ENCODE data around the gene SV2B. TPM values are rescaled to one million over a fixed set of nuclear protein-coding genes. Genes with fewer than 3 reads are reported as not detected.

Gene SV2B
- polyA plus RNA-seq, 3 donors: 0.50 to 1.8 (median 0.88) TPM

DNA sequence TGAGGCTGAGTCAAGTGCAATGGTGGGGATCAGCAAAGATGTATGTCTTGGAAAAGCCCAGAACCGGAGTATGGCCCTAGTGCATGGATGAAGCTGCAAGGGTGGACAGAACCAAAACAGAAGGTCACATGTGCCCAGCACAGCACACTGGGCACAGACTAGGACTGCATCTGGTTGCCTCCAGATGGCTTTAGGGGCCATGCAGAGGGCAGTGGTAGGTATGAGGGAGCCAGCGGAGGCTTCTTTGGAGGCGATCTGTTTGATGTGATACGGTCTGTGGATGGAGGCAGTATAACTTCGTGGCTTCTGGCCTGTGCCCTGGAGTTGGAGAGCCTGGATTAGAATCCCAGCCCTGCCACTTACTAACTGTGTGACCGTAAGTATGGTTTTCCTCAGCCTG is 29.4 kb downstream of the SV2B start:
- no peak for DNase-seq (ENCODE audit: extremely low read depth in 1 of 11, low read depth in 9 of 11, low spot score in 4 of 11)

DNA sequence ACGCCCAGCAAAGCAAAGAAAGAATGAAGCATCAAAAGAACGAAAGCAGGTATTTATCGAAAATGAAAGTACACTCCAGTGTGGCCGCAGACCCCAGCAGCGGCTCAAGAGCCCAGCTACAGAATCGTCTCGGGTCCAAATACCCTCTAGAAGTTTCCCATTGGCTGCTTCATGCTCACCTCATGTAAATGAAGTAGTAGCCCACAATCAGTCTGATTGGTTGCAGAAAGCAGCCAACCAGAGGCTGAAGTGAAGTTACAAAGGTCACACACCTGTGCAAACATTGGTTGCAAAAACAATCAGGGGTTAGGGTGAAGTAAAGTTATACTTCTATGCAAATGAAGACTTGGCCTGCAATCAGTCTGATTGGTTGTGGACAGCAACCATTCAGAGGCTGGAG is 32.0 kb downstream of the SV2B start:
- DNase-seq (ENCODE audit: extremely low read depth in 1 of 11, low read depth in 9 of 11, low spot score in 4 of 11): no peak

DNA sequence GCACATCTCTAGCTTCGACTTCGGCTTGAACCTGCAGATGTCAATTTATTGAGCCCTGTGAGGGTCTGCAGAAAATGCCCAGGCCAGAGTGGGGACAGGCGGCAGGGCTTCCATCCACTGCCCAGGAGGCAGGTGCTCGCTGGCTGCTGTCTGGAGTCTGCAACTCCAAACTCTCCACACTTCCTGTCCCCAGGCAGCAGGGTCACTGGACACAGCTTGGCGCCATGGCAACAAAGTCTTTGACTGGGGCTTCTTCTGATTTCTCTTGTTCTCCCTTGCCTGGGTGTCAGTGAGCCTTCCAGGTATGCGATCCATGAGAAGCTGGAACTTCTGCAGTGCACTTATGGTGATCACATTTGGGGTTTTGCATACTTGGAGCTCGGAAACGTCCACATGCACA is 33.5 kb downstream of the SV2B start:
- DNase-seq (ENCODE audit: extremely low read depth in 1 of 11, low read depth in 9 of 11, low spot score in 4 of 11): no peak

DNA sequence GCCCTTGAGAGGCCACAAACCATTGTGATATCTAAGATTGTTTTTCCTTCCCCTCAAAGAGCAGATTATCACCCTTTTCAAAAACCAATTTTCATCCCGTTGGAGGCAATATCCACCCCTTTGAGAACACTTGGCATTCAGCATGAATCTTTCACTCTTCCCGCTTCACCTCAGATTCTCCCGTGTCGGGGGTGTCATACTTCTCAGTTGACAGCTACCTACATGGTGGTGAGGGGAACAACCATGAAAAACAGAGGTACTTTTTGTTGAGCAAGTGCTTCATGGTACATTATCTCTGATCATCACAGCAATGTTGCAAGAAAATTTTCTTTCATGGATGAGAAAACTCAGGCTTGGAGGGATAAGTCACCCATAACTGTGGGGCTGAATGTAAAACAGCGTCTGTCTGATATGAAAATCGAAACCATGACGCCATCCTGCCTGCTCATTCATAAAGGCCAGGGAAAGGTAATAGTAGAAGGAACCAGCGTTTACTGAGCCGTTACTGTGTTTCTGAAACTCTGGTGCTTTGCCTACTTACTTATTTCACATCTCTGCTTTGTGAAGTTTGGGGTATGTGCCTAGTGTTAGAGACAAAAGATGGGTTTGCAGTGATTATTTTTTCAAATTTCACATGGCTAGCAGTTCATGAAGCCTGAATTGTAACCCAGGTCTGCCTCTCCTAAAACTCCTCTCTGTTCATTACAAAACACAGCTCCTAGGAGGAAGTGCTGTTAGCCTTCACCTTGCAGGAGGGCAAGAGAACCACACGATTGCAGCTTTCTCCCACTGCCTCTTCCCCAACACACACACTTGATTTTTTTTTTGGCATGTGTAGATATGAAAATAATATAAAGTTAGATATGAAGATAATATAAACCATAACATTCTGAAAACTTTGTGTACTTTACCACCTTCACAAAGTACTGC is 35.4 kb downstream of the SV2B start:
- DNase-seq (ENCODE audit: extremely low read depth in 1 of 11, low read depth in 9 of 11, low spot score in 4 of 11): no peak

DNA sequence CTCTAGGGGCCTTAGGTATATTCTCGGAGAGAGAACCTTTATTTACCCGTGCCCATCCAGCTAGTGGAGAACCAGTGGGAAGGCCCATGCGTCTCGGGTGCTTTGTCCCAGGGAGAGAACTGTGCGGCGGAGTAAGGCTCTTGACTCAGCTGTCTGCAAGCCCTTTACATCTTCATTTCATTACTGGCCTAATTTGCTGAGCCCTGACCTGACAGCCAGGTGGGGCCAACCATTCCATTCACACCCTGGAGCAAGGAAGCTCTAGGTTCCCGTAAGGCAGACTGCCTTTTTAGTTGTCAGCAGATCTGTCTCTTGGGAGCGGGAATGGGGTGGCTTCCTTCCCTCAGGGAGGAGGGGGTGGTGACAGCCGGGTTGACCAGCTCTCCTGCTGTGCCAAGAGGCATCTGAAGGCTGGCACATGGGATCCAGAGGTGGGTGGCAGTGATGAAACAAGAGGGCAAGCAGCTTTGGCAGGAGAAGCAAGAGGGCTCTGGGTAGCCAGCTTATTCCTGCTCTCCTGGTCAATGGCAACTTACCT is 36.4 kb downstream of the SV2B start:
- no peak for DNase-seq (ENCODE audit: extremely low read depth in 1 of 11, low read depth in 9 of 11, low spot score in 4 of 11)

DNA sequence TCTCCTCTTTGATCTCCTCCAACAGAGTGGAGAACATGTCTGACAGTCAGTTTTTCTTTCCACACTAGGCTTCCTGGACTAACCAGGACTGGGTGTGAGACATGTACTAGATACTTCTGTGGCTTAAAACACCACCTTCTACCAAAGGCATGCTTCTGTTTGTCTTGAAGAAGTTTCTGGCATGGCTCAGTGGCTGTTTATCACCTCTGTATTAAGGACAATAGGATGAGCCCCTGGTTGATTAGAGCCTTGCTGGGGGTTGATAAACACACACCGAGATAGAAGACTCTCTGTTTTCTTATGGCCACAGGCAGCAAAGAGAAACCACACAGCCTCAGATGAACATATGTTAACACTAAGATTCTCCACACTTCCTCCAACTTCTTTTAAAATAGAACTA is 40.5 kb downstream of the SV2B start:
- DNase-seq (ENCODE audit: extremely low read depth in 1 of 11, low read depth in 9 of 11, low spot score in 4 of 11): no peak

DNA sequence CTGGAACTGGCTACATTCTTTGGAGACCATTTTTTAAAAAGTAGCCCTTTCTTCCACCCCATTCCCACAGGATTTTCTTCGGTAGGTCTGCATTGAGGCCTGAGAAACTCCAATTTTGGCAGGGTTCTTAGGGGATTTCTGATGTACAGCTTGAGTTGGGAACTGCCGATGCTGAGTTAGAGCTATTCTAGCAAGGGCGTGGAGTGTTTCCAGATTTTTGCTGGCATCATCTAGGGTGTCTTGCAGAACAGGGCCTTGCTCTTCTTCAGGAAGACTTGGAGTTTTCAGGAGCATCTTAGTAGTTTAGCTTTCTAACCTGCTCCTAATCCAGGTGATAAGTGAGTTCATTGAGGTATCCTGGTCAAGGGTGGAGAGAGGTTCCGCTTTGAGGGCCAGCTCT is 41.0 kb downstream of the SV2B start:
- no peak for DNase-seq (ENCODE audit: extremely low read depth in 1 of 11, low read depth in 9 of 11, low spot score in 4 of 11)

DNA sequence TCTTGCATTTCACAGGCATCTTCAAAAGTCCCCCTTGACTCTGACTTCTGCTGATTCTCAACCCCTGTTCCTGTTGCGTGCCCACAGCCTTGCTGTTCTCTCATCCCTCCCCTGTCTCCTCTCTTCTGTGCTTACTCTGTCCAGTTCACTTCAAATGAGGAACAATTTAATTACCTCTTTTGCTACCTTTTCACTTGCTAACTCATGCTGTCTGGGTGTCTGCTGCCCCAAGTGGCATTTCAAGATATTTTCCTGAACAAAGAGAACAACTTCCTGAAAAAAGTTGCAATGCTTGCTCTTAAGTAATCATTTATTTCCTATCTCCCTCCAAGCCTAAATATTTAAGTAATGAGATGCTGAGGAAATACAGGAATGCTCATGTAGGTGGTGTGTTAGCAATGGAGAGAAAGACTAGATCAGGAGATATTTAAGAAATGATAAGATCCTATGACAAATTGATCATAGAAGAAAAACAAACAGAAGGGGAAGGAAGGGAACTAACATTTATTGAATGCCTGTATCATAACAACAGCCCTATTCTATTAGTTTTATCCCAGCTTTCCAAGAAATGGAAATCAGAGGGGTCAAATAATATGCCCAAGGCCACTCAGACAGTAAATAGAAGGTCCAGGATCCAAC is 42.2 kb downstream of the SV2B start:
- DNase-seq (ENCODE audit: extremely low read depth in 1 of 11, low read depth in 9 of 11, low spot score in 4 of 11): peak in 1 of 11 donors; percentile 1

DNA sequence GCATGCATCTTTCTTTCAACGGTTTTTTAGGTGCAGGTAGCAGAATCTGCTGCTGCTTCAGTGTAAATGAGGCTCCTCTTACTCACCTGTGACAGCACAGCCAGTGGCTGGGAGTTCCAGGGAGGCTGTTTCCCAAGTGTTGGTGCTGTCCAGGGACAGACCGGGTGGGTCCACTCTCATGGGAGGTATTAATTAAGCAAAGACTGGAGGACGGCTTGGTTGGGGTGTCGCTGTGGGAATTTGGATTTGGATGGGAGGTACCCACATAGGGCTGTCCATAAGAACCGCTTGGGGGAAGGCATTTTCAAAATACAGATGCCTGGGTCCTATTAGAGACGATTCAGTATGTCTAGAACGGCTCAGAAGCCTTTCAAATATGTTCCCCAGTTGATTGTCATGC is 42.9 kb downstream of the SV2B start:
- DNase-seq (ENCODE audit: extremely low read depth in 1 of 11, low read depth in 9 of 11, low spot score in 4 of 11): no peak

DNA sequence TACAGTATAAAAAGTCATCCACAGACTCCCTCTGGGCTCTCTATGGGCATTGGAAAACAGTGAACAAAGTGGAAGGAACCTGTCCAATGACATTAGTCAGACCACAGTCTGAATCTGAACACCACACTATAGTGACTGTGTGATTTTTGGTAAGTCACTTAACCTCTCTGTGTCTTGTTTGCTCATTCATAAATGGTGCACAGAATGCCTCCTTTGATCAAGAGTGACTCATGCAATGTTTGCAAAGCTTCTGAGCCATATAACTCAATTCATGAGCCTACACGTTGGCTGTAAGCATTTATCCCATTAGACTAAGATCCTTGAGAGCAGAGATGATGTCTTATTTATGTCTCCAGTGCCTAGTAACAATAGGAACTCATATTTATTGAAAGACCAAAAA is 46.7 kb downstream of the SV2B start:
- no peak for DNase-seq (ENCODE audit: extremely low read depth in 1 of 11, low read depth in 9 of 11, low spot score in 4 of 11)

DNA sequence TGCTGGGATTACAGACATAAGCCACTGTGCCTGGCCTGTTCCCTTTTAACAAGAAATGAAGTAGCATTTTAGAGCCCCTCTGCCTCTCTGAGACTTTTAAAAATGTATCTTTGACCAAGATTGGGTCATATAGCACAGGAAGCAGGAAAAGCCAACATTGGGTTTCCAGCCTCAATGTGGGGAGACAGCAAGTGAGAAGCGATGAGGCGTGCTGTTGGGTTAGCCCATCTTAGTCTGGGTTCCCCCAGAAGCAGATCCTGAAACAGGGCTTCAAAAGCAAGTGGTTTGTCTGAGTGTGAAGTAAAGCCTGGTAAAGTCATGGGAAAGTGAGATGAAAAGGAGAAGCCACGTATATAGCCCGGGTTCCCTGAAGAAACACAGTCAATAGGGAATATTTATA is 48.2 kb downstream of the SV2B start:
- DNase-seq (ENCODE audit: extremely low read depth in 1 of 11, low read depth in 9 of 11, low spot score in 4 of 11): no peak

DNA sequence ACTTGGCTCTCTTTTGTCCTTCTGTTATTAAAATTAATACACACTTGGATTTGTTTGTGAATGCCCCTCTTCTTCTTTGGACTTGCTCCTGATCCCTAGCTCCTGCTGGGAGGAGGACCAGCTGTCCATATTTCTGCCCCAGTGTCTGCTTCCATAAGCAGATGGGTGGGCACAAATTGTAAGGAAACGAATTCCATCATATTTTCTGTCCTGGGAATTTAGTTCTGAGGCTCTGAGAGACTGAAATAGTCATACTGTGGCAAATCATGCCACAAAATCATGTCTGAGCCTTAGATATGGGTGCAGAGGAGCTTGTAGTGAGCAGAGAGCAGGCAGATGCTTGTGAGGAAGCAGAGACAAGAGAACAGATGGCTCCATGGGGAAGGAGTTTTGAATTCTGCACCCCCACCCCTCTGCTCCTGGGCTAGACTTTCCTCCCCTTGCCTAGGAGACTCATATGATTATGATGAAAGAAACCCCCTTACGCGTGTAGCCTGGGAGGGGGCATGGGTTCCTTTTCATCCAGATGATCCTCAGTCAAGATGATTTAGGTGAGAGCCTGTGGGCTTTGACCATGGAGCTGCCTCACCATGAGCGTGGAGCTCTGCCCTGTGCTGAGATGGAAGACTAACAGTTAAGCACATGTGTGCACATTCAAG is 50.6 kb downstream of the SV2B start:
- DNase-seq (ENCODE audit: extremely low read depth in 1 of 11, low read depth in 9 of 11, low spot score in 4 of 11): no peak

DNA sequence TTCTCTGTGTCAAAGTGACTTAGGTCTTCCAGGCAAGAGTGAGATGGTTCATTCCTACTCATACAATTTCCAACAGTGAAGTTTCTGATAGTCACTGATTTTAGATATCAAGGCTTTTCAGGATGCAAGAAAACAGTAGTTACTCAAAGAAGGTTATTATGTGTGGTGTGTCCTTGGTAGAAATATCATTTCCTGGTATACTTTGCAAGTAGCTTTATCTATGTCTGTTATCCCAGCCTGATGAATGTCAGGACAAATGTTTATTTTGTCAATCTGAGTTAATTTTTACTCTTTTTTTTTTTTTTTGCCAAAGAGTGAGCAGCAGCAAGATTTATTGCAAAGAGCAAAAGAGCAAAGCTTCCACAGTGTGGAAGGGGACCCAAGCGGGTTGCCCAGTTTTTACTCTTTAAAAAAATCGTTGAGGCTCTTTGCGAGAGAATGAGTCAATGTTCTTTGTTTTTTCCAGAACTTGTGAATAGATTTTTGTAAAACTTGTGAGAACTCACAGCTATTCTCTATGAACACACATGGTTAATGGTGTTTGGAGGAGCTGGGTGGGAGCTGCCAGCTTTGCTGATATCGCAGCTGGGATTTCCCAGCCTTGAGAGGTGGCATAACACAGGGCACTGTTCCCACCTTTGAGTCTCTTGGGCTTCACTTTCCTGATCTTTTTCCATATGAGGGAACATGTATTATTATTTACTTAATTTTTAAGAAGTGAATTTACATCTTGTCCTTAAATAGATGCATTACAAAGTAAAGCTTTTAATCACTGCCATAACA is 51.9 kb downstream of the SV2B start:
- no peak for DNase-seq (ENCODE audit: extremely low read depth in 1 of 11, low read depth in 9 of 11, low spot score in 4 of 11)

DNA sequence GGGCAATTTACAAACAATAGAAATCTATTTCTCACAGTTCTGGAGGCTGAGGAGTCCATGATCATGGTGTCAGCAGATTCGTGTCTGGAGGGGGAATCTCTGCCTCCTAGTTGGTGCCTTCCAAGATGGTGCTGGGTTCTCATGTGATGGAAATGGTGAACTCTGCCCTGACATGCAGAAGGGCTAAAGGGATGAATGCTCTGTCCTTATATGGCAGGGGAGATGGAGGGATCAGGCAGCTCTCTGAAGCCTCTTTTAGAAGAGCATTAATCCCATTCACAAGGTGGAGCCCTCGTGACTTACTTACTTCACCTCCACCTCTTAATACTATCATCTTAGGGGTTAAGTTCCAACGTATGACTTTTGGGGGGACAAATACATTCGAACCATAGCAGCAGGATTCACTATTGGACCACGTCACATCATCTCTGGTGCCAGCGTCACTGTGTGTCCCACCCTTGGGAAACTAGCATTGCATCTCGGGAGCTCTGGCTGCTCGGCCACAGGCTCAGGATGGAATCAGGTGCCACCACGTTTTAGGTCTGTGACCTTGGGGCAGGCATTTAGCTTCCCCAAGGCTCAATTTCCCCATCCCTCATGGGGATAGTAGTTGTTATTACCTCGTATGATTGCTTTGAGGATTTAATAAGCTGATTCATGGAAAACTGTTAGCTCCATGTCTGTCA is 53.0 kb downstream of the SV2B start:
- DNase-seq (ENCODE audit: extremely low read depth in 1 of 11, low read depth in 9 of 11, low spot score in 4 of 11): no peak

DNA sequence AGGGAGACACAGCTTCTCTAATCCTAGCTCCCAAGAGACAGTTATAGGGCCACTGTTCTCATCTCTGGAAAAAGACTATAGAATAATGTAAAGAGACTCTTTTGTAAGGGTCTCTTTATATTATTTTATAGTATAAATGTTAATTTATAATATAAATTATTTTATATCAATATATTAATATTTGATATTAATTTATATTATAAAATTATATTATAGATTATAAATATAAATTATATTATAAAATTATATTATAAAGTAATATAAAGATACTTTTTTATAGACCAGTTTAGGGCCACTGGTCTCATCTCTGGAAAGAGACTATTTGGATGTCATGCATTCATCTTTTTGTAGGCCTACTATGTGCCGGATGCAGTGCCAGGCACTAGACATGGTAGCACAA is 53.9 kb downstream of the SV2B start:
- DNase-seq (ENCODE audit: extremely low read depth in 1 of 11, low read depth in 9 of 11, low spot score in 4 of 11): no peak

DNA sequence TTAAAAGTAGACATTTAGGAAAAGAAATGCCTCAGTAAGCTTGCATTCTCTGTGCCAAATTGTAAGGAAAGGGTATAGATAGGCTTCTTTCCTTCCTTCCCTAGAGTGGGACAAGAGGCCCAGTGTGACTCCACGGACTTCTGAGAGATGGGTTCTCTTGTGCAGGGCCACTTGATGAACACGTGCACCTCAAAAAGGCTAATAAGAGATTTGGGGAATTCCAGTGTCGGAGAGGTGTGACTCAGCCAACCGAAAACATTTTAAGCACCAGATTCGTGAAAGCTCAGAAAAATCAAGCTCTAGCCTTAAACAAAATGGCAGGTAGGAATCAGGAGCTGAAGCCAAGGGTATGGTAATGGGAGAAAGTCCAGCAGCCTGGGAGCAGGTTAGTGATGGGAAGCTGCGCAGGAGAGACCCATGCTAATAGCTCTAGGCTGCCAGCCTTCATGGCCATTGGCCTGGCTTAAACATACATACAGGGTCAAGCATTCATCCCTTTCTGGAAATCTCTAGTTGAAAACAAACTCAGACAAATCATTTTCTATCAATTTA is 56.2 kb downstream of the SV2B start:
- DNase-seq (ENCODE audit: extremely low read depth in 1 of 11, low read depth in 9 of 11, low spot score in 4 of 11): no peak

DNA sequence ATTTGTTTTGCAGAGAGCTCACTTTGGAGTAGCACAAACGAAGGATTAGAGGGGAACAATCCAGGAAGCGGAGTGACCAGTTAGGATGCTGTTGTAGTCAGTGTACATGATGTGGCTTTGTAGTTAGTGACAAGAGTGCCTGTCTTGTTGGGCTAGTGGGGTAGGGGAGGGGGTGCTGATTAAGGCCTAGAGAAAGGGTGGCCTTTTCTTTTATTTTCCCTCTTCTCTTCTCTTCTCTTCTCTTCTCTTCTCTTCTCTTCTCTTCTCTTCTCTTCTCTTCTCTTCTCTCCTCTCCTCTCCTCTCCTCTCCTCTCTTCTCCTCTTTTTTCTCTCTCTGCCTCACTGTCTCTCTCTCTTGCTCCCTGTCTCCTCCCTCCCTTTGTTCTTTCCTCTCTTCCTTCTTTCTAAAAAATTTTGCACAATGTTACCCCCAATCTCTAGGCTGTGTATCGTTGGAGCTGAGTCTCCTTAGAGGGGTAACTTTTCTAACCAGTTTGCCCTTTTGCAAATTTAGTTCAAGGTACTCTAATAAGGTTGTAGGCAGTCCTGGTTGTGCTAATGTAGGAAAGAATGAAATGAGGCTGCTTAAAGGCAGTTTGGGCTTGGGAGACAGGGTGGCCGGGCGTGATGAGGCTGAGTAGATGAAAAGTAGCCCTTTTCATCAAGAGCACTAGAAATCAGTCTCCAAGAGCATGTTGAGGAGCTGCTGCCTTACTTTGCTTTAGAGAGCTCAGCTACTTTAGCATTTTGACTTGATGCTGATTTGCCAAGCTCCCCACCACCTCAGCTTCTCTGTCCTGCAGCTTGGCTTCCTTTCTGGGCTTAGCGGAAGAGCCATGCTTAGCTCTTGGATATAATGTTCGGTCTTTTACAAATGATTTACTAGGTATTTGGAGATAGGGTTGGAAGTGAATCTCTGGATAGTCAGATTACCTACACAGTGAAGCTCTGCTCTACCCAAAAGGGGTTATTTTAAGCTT is 58.6 kb downstream of the SV2B start:
- DNase-seq (ENCODE audit: extremely low read depth in 1 of 11, low read depth in 9 of 11, low spot score in 4 of 11): no peak

Data from renal cortex interstitium (tissue), 11 donors.